T-helper 17 cell (primary cell): ENCODE results near the gene DISC1. TPM values are rescaled to one million over a fixed set of nuclear protein-coding genes. Genes with fewer than 3 reads are reported as not detected.
"Not testable (repeated sequence)": the region's sequence is repeated elsewhere in the genome, so short reads cannot be mapped to it uniquely, and the experiment has no call there.

Experiments
- ATAC-seq: fragments of 150-1000 bp; cut with Tn5 transposase; 2 replicates; pipeline ENCODE4 v1.10.0; 2021; ENCODE audit warnings: mild to moderate bottlenecking, moderate library complexity
- DNase-seq, 3 donors: peaks; one replicate each; pipeline versions ENCODE4 v3.0.0 to v3.0.0-alpha.2; 2020 to 2021
- H3K9me3 ChIP-seq: one replicate; pipeline ENCODE4 v1.7.0; 2013; ENCODE audit warnings: low read length, mild to moderate bottlenecking; ENCODE audit not compliant: control insufficient read depth, poor library complexity, severe bottlenecking
- H3K27ac Mint-ChIP-seq: one replicate; pipeline ENCODE4 v1.8.0; 2022; ENCODE audit warnings: mild to moderate bottlenecking, moderate library complexity, mixed read lengths
- H3K27me3 Mint-ChIP-seq: one replicate; pipeline ENCODE4 v1.8.0; 2022; ENCODE audit warnings: mixed read lengths
- H3K36me3 Mint-ChIP-seq: one replicate; pipeline ENCODE4 v1.8.0; 2022; ENCODE audit warnings: low read depth, mixed read lengths
- H3K4me1 Mint-ChIP-seq: one replicate; pipeline ENCODE4 v1.8.0; 2022; ENCODE audit warnings: mild to moderate bottlenecking, mixed read lengths
- H3K4me3 Mint-ChIP-seq: one replicate; pipeline ENCODE4 v1.8.0; 2022; ENCODE audit warnings: mild to moderate bottlenecking, moderate library complexity, mixed read lengths
- total RNA-seq, 4 donors: library from RNA in 2 of 4; stranded (reverse) in 2 of 4; gene quantifications; one replicate each; pipeline ENCODE4 v1.2.3 and lab custom pipeline; 2022 to 2026

Gene DISC1
- total RNA-seq, 2 donors from 2014 or later = 16.2 to 17.4 TPM

DNA sequence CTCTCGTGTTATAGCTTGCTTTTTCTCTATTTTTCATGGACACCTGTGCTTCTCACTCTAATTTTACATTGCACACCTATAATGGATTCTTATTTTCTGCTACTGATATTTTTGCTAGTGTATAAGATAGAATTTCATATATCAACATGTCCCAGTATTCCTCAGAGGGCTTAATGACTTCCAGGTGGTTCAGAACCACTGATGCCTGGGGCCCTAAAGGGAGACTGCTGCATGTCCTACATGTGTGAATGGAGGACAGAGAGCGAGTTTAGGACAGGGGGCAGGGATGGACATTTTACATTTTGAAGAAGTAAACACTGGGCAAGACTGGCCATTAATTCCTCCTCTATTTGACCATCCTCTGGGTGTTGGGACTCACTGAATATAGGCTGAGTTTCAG lies 100.6 kb downstream of the DISC1 start:
- no peak for DNase-seq
- Mint-ChIP-seq H3K4me1 (peaks cover 8% of the 10 kb centered on the region), H3K36me3 (no peaks in the 10 kb centered on the region), H3K27ac (no peak overlapping the region), H3K27me3 (no peaks in the 10 kb centered on the region), H3K4me3 (no peak overlapping the region)
- H3K9me3 ChIP-seq = no peaks in the 10 kb centered on the region
- no peak for ATAC-seq

DNA sequence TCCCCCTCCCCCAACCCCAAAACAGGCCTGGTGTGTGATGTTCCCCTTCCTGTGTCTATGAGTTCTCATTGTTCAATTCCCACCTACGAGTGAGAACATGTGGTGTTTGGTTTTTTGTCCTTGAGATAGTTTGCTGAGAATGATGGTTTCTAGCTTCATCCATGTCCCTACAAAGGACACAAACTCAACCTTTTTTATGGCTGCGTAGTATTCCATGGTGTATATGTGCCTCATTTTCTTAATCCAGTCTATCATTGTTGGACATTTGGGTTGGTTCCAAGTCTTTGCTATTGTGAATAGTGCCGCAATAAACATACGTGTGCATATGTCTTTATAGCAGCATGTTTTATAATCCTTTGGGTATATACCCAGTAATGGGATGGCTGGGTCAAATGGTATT lies 102.4 kb downstream of the DISC1 start:
- not testable (repeated sequence) for H3K27me3 Mint-ChIP-seq, ATAC-seq, H3K9me3 ChIP-seq, H3K36me3 Mint-ChIP-seq, H3K4me3 Mint-ChIP-seq, DNase-seq, H3K4me1 Mint-ChIP-seq, H3K27ac Mint-ChIP-seq

DNA sequence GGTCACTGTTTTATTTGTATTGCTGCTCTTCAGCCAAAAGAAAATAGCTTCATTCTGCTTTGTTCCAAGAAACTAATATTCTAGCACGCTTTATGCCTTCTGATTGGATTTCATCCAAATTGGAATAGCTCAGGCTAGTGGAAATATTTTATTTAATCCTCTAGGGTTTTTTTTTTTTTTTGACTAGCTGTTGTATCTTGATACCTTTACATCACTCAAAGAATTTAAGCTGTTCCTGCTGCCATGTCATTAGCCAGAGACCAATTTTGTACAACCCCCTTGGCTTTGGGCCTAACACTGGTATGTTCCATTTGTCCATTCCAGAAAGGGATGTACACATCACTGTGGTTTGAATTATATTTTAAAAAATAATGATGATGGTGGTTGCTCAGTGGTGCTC lies 103.0 kb downstream of the DISC1 start:
- Mint-ChIP-seq H3K27me3 (no peaks in the 10 kb centered on the region), H3K4me1 (peaks cover 8% of the 10 kb centered on the region), H3K27ac (no peak overlapping the region), H3K4me3 (no peak overlapping the region), H3K36me3 (no peaks in the 10 kb centered on the region)
- no peak for ATAC-seq
- no peaks in the 10 kb centered on the region for H3K9me3 ChIP-seq
- no peak for DNase-seq

DNA sequence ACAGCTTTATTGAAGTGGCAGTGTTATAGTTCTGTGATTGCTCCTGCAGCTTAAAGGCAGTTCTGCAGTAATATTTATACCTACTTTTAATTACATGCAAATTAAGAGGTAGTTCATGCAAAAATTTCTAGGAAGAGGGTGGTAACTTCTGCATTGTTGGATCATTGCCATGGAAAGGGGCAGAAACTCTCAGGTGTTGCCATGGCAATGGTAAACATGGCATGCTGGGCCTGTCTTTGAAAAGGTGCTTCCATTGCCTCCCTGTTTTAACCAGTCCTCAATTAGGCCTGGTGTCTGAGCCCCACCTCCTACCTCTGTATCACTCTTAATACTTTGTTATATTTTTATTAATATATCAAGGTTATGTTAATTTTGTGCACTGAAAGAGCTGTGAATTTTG lies 104.7 kb downstream of the DISC1 start:
- Mint-ChIP-seq H3K4me1 (peaks cover 4% of the 10 kb centered on the region), H3K27ac (no peak overlapping the region), H3K27me3 (no peaks in the 10 kb centered on the region), H3K36me3 (no peaks in the 10 kb centered on the region), H3K4me3 (no peak overlapping the region)
- no peaks in the 10 kb centered on the region for H3K9me3 ChIP-seq
- ATAC-seq (no peak), DNase-seq (no peak)

DNA sequence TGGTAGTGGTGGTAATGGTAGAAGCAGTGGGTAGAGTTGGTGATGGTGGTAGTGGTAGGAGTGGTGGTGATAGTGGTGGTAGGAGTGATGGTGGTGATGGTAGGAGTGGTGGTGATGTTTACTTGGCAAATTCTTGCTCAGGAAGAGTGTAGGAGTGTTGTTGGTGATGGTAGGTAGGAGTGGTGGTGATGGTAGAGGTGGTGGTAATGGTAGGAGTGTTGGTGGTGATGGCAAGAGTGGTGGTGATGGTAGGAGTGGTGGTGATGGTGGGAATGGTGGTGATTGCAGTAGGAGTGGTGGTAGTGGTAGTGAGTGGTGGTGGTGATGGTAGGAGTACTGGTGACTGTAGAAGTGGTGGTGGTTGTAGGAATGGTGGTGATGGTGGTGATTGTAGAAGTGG lies 106.5 kb downstream of the DISC1 start:
- no peaks in the 10 kb centered on the region for H3K27me3 Mint-ChIP-seq
- H3K27ac Mint-ChIP-seq = no peak overlapping the region
- ATAC-seq = no peak
- no peaks in the 10 kb centered on the region for H3K9me3 ChIP-seq
- no peak overlapping the region for H3K4me3 Mint-ChIP-seq
- DNase-seq = no peak
- no peaks in the 10 kb centered on the region for H3K4me1 Mint-ChIP-seq
- no peaks in the 10 kb centered on the region for H3K36me3 Mint-ChIP-seq

DNA sequence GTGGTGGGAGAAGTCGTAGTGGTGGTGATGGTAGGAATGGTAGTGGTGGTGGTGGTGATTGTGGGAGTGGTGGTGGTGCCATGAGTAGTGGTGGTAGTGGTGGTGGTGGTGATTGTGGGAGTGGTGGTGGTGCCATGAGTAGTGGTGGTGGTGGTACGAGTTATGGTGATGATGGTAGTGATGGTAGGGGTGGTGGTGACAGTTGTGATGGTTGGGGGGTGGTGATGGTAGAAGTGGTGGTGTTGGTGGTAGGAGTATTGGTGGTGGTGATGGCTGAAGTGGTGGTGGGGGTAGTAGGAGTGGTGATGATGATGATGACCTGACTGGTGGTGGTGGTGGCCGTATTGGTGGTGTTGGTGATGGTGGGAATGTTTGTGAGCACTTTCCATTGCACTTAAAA lies 107.1 kb downstream of the DISC1 start:
- Mint-ChIP-seq H3K27me3 (no peaks in the 10 kb centered on the region), H3K4me3 (no peak overlapping the region), H3K4me1 (no peaks in the 10 kb centered on the region), H3K36me3 (no peaks in the 10 kb centered on the region), H3K27ac (no peak overlapping the region)
- DNase-seq (no peak), ATAC-seq (no peak)
- H3K9me3 ChIP-seq = no peaks in the 10 kb centered on the region

DNA sequence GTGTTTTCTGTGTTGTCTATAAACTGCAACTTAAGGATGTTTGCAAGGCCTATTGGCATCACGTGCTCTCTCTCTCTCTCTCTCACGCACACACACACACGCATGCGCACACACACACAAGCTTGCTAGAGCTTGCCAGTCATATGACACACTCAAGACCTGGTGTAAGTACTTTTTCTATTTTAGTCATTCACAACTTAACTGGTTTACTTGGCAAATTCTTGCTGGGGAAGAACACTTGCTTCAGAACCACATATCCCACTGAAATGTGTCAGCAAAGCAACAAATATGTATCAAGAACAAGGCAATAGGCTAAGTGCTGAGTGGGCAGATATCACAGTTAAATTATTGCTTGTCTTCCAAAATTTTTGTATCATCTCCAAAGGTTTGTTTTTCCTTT lies 107.8 kb downstream of the DISC1 start:
- Mint-ChIP-seq H3K36me3 (no peaks in the 10 kb centered on the region), H3K27me3 (no peaks in the 10 kb centered on the region), H3K4me1 (no peaks in the 10 kb centered on the region), H3K4me3 (no peak overlapping the region), H3K27ac (no peak overlapping the region)
- DNase-seq (no peak), ATAC-seq (no peak)
- no peaks in the 10 kb centered on the region for H3K9me3 ChIP-seq

DNA sequence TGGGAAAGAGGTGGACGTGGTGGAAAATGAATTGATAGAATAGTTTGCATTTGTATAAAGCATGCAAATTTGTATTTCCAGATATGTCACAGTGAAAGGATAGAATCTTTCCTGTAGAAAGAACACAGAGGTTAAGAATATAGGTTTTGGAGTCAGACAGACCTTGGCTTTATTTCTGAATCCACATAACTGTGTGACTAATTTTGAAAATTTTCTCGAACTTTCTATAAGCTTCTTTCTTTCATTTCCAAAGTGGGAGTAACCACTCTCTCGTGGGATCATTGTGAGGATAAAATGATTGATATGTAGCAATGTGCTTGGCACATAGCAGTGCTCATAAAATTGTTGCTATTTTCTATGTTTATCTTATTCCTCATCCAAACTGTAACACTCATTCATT lies 108.8 kb downstream of the DISC1 start:
- no peaks in the 10 kb centered on the region for H3K27me3 Mint-ChIP-seq
- DNase-seq = no peak
- H3K4me1 Mint-ChIP-seq = no peaks in the 10 kb centered on the region
- H3K27ac Mint-ChIP-seq = no peak overlapping the region
- H3K36me3 Mint-ChIP-seq = no peaks in the 10 kb centered on the region
- ATAC-seq = no peak
- no peaks in the 10 kb centered on the region for H3K9me3 ChIP-seq
- H3K4me3 Mint-ChIP-seq = no peak overlapping the region

DNA sequence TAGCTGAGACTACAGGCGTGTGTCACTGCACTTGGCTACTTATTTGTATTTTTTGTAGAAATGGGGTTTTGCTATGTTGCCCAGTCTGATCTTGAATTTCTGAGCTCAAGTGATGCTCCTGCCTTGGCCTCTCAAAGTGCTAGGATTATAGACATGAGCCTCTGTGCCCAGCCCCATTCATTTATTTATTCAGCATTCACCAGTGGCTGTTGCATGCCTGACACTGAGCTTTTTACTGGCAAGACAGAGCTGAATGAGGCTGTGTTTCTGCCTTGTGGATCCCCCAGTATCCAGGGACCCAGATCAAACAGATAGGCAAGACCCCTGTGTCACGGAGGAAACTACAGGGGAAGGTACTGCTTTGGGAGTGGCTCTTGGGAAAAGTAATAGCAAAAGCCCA lies 109.4 kb downstream of the DISC1 start:
- no peaks in the 10 kb centered on the region for H3K9me3 ChIP-seq
- no peaks in the 10 kb centered on the region for H3K36me3 Mint-ChIP-seq
- no peak overlapping the region for H3K27ac Mint-ChIP-seq
- H3K4me1 Mint-ChIP-seq = no peaks in the 10 kb centered on the region
- no peak overlapping the region for H3K4me3 Mint-ChIP-seq
- ATAC-seq = no peak
- DNase-seq = no peak
- no peaks in the 10 kb centered on the region for H3K27me3 Mint-ChIP-seq

DNA sequence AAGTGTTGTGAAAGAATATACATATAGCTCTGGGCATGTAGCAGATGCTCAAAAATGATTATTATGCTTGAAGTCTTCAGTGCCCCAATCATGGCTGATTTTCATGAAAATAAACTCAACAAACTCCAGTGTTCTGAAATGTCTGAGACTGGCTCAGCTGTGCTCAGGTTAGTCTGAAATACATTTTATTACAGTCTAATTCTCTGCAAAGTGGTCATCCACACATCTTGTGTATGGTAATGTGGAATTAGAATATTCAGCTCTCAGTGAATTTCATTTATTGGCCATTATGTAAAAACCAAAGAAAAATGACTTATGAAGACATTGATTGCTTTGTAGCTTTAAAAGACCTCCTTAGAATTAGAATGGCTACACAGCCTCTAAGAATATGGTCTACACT lies 109.9 kb downstream of the DISC1 start:
- no peak for ATAC-seq
- H3K27me3 Mint-ChIP-seq = no peaks in the 10 kb centered on the region
- H3K4me1 Mint-ChIP-seq = no peaks in the 10 kb centered on the region
- no peak overlapping the region for H3K27ac Mint-ChIP-seq
- DNase-seq = no peak
- no peak overlapping the region for H3K4me3 Mint-ChIP-seq
- no peaks in the 10 kb centered on the region for H3K9me3 ChIP-seq
- H3K36me3 Mint-ChIP-seq = no peaks in the 10 kb centered on the region

DNA sequence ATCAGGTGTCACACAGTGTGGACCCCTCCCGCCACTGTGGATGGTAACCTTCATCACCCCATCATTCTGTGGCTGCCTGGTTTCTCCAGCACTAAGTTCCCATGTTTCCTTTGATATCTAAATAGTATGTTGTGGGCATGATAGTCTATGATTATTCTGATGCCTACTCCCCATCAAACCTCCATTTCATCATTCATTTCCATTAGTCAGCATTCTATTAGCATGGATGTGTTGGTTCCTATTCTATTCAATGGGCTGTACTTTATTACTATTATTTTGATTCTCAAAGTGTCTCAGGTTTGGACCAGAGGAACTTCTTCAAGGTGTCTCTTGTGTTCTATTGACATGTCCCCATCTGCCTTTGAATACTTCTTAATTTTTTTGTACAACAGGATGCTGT lies 112.0 kb downstream of the DISC1 start:
- DNase-seq (no peak), ATAC-seq (no peak)
- H3K4me1 Mint-ChIP-seq = no peaks in the 10 kb centered on the region
- no peak overlapping the region for H3K4me3 Mint-ChIP-seq
- H3K9me3 ChIP-seq = no peaks in the 10 kb centered on the region
- no peaks in the 10 kb centered on the region for H3K27me3 Mint-ChIP-seq
- H3K27ac Mint-ChIP-seq = no peak overlapping the region
- no peaks in the 10 kb centered on the region for H3K36me3 Mint-ChIP-seq

DNA sequence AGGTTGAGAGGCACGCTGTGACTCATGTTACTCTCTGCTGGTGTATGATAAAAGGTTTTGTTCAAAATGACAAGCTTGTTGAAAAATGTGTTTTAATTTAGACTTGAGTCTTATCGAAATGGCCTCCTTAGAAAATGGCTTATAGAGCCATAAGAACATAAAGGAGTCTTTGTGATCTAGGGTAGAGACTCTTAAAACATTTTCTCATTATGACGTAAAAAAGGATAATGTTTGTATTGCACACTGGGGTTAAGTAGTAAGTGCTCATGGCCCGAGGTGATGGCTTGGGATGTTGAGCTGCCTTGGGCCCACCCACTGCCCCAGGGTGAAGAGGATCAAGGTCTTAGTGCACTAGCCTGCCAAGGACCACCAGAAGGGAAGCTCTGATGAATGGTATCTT lies 117.4 kb downstream of the DISC1 start:
- no peaks in the 10 kb centered on the region for H3K9me3 ChIP-seq
- ATAC-seq = no peak
- Mint-ChIP-seq H3K4me1 (peaks cover 2% of the 10 kb centered on the region), H3K27ac (no peak overlapping the region), H3K4me3 (no peak overlapping the region), H3K27me3 (no peaks in the 10 kb centered on the region), H3K36me3 (no peaks in the 10 kb centered on the region)
- DNase-seq = no peak

DNA sequence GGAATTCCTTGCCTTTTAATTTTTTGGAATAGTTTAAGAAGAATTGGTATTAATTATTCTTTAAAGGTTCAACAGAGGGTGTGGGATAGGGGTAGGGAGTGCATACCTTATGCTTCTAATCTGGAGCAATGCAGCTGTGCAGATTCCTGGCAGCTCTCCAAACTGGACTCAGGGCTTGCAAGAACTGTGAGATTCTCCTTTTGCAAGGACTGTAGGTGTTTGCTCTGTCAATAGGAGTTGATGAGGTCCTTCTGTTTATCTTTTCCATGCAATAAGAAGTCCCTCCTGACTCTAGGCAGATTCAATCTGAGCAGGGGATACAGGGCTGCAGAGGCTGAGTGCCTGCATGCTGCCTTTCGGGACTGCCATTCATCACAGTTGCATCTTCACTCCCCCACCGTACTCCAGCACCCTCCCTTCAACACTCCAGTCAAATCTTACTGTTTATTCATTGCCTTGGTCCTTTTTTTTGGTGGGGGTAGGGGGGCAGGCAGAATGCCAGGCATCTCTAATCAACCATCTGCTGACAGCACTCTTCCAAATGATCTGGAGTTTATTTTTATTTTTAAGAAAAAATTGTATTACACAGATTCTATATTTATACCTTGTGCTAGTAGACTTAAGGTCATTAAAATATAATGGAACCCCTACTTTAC lies 122.3 kb downstream of the DISC1 start:
- no peaks in the 10 kb centered on the region for H3K27me3 Mint-ChIP-seq
- peaks cover 4% of the 10 kb centered on the region for H3K36me3 Mint-ChIP-seq
- DNase-seq (no peak), ATAC-seq (no peak)
- no peak overlapping the region for H3K27ac Mint-ChIP-seq
- peaks cover 2% of the 10 kb centered on the region for H3K4me1 Mint-ChIP-seq
- H3K9me3 ChIP-seq = peaks cover 2% of the 10 kb centered on the region
- H3K4me3 Mint-ChIP-seq = no peak overlapping the region

DNA sequence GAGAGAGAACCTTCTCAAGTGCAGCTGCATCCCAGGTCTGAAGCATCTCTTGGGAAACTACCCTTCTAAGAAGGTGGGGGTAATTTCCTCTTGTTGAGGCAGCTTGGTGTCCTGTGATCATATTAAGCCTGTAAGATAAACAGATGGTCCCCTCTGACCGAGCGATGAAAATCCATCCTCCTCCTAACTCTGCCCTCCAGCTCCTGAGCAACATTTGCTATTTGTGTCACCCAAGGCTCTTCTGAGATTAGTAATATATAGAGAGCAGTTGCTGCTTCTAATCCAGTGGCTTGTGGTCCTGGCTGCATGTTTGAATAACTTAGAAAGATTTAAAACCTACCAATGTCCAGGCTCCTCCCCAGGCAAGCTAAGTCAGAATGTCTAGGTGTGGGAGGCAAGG lies 123.7 kb downstream of the DISC1 start:
- peaks cover 3% of the 10 kb centered on the region for H3K9me3 ChIP-seq
- Mint-ChIP-seq H3K4me1 (peaks cover 2% of the 10 kb centered on the region), H3K27ac (no peak overlapping the region), H3K36me3 (peaks cover 4% of the 10 kb centered on the region), H3K27me3 (no peaks in the 10 kb centered on the region), H3K4me3 (no peak overlapping the region)
- ATAC-seq (no peak), DNase-seq (no peak)
